Parathyroid adenoma (tissue), 2 donors: ENCODE measurements around the gene TEX19.

Source experiments
- H2AFZ ChIP-seq: fragments of 300-600 bp; sonication (generic); one replicate; pipeline ENCODE4 v1.7.0; 2017; ENCODE audit warnings: antibody characterized with exemption, mild to moderate bottlenecking
- H3K27ac ChIP-seq: fragments of 300-600 bp; sonication (generic); one replicate; pipeline ENCODE4 v1.7.0; 2017
- H3K27me3 ChIP-seq: fragments of 300-600 bp; sonication (generic); one replicate; pipeline ENCODE4 v1.7.0; 2017; ENCODE audit warnings: low read length; ENCODE audit not compliant: control insufficient read depth, insufficient read depth
- H3K36me3 ChIP-seq: fragments of 300-600 bp; sonication (generic); one replicate; pipeline ENCODE4 v1.7.0; 2017; ENCODE audit warnings: low read length; ENCODE audit not compliant: control insufficient read depth, insufficient read depth
- H3K4me1 ChIP-seq: fragments of 300-600 bp; sonication (generic); one replicate; pipeline ENCODE4 v1.7.0; 2017; ENCODE audit warnings: control low read depth
- H3K4me2 ChIP-seq: fragments of 300-600 bp; sonication (generic); one replicate; pipeline ENCODE4 v1.7.0; 2017; ENCODE audit warnings: low read length
- H3K4me3 ChIP-seq: fragments of 300-600 bp; sonication (generic); one replicate; pipeline ENCODE4 v1.7.0; 2017; ENCODE audit warnings: low read depth, low read length
- H3K79me2 ChIP-seq: fragments of 300-600 bp; sonication (generic); one replicate; pipeline ENCODE4 v1.7.0; 2017; ENCODE audit warnings: control low read depth
- H3K9ac ChIP-seq: fragments of 300-600 bp; sonication (generic); one replicate; pipeline ENCODE4 v1.7.0; 2017; ENCODE audit warnings: mild to moderate bottlenecking
- H3K9me3 ChIP-seq: fragments of 300-600 bp; sonication (generic); one replicate; pipeline ENCODE4 v1.7.0; 2017; ENCODE audit warnings: low read length; ENCODE audit not compliant: control insufficient read depth
- TF ChIP-seq, protein P1 (sequence below): fragments of 300-600 bp; sonication (generic); IDR thresholded peaks from one replicate; pipeline ENCODE4 v1.7.0; 2017; ENCODE audit warnings: antibody characterized with exemption, mild to moderate bottlenecking
- donor health status: primary hyperparathyroidism.

The TEX19 gene

DNA sequence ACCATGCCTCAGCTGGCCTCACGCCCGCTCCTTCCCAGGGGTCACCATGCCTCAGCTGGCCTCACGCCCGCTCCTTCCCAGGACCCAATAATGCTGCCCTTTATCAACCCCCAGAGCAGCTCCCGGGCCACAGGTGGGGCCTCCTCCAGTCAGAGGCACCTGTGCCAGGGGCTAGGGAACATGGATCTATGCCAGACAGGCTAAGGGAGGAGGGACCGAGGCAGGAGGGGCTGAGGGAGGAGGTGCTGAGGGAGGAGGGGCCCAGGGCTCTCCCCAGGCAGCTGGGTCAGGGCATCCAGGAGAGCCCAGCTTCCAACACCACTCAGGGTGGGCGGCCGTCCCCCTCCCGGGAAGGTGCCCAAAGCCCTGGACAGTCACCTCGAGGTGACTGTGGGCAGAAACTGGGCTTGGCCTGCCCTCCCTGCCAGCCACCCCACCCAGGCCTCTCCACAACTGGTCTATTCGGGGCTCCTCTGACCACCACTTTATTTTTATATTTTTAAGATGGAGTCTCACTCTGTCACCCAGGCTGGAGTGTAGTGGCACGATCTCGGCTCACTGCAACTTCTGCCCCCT is 31.9 kb downstream of the TEX19 start:
- no peaks in the 10 kb centered on the region for H3K27me3 ChIP-seq
- H3K4me2 ChIP-seq = no peak overlapping the region
- no peak overlapping the region for H3K9ac ChIP-seq
- H3K4me1 ChIP-seq = no peaks in the 10 kb centered on the region
- no peaks in the 10 kb centered on the region for H3K79me2 ChIP-seq
- no peaks in the 10 kb centered on the region for H3K9me3 ChIP-seq
- H3K27ac ChIP-seq = no peak overlapping the region
- H3K36me3 ChIP-seq = no peaks in the 10 kb centered on the region
- no peak overlapping the region for H2AFZ ChIP-seq
- TF ChIP-seq, protein P1, sequence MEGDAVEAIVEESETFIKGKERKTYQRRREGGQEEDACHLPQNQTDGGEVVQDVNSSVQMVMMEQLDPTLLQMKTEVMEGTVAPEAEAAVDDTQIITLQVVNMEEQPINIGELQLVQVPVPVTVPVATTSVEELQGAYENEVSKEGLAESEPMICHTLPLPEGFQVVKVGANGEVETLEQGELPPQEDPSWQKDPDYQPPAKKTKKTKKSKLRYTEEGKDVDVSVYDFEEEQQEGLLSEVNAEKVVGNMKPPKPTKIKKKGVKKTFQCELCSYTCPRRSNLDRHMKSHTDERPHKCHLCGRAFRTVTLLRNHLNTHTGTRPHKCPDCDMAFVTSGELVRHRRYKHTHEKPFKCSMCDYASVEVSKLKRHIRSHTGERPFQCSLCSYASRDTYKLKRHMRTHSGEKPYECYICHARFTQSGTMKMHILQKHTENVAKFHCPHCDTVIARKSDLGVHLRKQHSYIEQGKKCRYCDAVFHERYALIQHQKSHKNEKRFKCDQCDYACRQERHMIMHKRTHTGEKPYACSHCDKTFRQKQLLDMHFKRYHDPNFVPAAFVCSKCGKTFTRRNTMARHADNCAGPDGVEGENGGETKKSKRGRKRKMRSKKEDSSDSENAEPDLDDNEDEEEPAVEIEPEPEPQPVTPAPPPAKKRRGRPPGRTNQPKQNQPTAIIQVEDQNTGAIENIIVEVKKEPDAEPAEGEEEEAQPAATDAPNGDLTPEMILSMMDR = no peak
- H3K4me3 ChIP-seq = no peak overlapping the region

DNA sequence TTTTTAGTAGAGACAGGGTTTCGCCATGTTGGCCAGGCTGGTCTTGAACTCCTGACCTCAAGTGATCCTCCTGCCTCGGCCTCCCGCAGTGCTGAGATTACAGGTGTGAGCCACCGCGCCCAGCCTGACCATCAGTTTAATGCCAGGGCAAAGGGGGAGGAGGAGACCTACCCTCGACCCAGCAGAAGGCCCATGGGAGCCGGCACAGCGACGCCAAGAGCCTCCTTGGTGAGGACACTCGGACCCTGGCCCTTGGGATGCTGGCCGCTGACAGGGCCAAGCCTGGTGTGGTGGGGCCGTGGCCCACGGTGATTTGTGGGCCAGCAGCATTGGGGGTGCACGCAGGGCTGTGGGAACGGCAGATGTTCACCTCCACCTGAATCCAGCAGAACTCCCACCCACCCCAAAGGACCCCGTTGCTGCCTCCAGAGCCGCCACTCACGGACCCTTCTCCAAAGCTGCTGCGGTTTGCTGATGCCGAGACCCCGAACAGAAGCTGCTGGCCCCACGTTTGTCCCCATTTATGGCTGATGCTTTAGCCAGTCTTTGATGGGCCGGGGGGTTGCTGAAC is 32.5 kb downstream of the TEX19 start:
- TF ChIP-seq, protein P1 = no peak
- H3K79me2 ChIP-seq = no peaks in the 10 kb centered on the region
- H3K4me1 ChIP-seq = no peaks in the 10 kb centered on the region
- H3K4me2 ChIP-seq = no peak overlapping the region
- no peaks in the 10 kb centered on the region for H3K9me3 ChIP-seq
- H3K27me3 ChIP-seq = no peaks in the 10 kb centered on the region
- H3K27ac ChIP-seq = no peak overlapping the region
- no peaks in the 10 kb centered on the region for H3K36me3 ChIP-seq
- no peak overlapping the region for H2AFZ ChIP-seq
- H3K4me3 ChIP-seq = no peak overlapping the region
- H3K9ac ChIP-seq = no peak overlapping the region

DNA sequence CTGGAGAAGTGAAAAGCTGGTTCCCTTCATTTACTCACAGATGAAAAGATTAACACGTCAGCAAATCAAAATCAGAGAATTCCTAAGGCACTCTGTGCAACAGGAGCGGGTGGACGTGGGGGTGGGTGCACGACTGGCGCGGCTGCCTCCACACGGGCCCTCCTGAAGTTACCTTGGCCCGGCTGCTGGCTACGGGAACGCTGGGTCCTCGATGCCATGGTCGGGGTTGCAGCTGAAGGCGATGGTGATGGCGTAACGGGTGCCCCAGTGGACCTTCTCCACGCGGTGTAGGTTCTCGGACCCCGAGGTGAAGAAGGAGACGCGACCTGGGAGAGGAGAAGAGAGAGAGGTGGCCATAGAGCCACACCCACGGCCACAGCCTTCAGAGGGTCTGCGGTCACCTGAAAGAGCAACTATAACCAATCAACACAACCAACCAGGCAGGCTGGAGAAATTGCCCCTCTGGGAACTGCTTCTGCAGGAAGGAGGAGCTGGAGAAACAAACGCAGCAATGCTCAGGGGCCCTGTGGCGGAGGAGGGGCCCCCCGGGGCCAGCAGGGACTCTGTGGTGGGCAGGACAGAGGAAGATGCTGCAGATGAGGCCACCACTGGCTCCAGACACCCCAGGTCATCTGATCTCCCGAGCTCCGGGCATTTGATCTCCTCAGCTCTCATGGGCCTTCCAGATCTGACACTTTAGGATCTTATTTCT is 33.3 kb downstream of the TEX19 start:
- TF ChIP-seq, protein P1 = no peak
- Histone ChIP-seq H3K79me2 (no peaks in the 10 kb centered on the region), H3K9ac (no peak overlapping the region)

DNA sequence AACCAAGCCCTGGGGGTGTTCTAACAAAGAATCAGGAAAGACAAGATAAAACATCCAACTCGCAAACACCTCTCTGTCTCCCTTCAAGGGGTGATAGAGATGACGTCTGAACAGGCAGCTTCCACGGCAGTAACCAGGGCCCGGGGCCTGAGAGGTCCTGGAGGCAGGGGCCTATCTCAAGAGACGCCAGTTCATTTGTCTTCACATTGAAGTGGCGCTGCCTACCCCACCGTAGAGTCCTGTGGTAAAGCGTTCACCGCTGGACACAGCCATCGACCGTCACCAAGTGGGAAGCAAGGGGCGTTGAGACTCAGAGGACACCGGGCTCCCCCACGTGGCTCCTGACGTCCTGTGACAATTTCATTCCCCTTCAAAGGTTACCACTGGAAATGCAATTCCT is 33.9 kb downstream of the TEX19 start:
- Histone ChIP-seq H2AFZ (no peak overlapping the region), H3K4me2 (no peak overlapping the region), H3K9ac (no peak overlapping the region), H3K36me3 (no peaks in the 10 kb centered on the region), H3K4me3 (no peak overlapping the region), H3K4me1 (no peaks in the 10 kb centered on the region), H3K9me3 (no peaks in the 10 kb centered on the region), H3K27me3 (no peaks in the 10 kb centered on the region), H3K27ac (no peak overlapping the region), H3K79me2 (no peaks in the 10 kb centered on the region)
- TF ChIP-seq, protein P1 = no peak

More for the DNA sequence above, 33.3 kb downstream of the TEX19 start:
- Histone ChIP-seq H3K9me3 (no peaks in the 10 kb centered on the region), H2AFZ (no peak overlapping the region), H3K27me3 (no peaks in the 10 kb centered on the region), H3K27ac (no peak overlapping the region), H3K4me2 (no peak overlapping the region), H3K4me3 (no peak overlapping the region), H3K36me3 (no peaks in the 10 kb centered on the region), H3K4me1 (no peaks in the 10 kb centered on the region)
